Smooth muscle cell (in vitro differentiated cells): Measurements from ENCODE around the gene VMAC. TPM values are rescaled to one million over a fixed set of nuclear protein-coding genes. Genes with fewer than 3 reads are reported as not detected.

Source experiments
- DNase-seq: peaks from one replicate; lab custom pipeline; 2025; ENCODE audit not compliant: unreplicated experiment; lab: John Stamatoyannopoulos, UW
- H2AFZ ChIP-seq: fragments of 200-600 bp; sonication (generic); 2 replicates; pipeline ENCODE4 v1.6.0; 2016; ENCODE audit warnings: antibody characterized with exemption, low read depth, mild to moderate bottlenecking
- H3F3A ChIP-seq: fragments of 200-600 bp; sonication (generic); 2 replicates; pipeline ENCODE4 v1.6.0; 2017; ENCODE audit warnings: antibody characterized with exemption, low read depth
- H3K27ac ChIP-seq: fragments of 200-600 bp; sonication (generic); 2 replicates; pipeline ENCODE4 v1.5.1; 2016; ENCODE audit warnings: low read depth, mild to moderate bottlenecking
- H3K27me3 ChIP-seq: fragments of 200-600 bp; sonication (generic); 2 replicates; pipeline ENCODE4 v1.6.1; 2016; ENCODE audit warnings: low read depth, mild to moderate bottlenecking
- H3K36me3 ChIP-seq: fragments of 200-600 bp; sonication (generic); 2 replicates; pipeline ENCODE4 v1.5.1; 2016; ENCODE audit warnings: low read depth
- H3K4me1 ChIP-seq: fragments of 200-600 bp; sonication (generic); 2 replicates; pipeline ENCODE4 v1.5.1; 2016; ENCODE audit warnings: low read depth
- H3K4me2 ChIP-seq: fragments of 200-600 bp; sonication (generic); 2 replicates; pipeline ENCODE4 v1.6.0; 2016; ENCODE audit warnings: mild to moderate bottlenecking
- H3K4me3 ChIP-seq: fragments of 200-600 bp; sonication (generic); 2 replicates; pipeline ENCODE4 v1.5.1; 2016; ENCODE audit warnings: mild to moderate bottlenecking
- H3K79me2 ChIP-seq: fragments of 200-600 bp; sonication (generic); 2 replicates; pipeline ENCODE4 v1.6.0; 2016; ENCODE audit warnings: low read depth, mild to moderate bottlenecking
- H3K9ac ChIP-seq: fragments of 200-600 bp; sonication (generic); 2 replicates; pipeline ENCODE4 v1.6.0; 2016; ENCODE audit warnings: low read depth
- H3K9me3 ChIP-seq: fragments of 200-600 bp; sonication (generic); replicated peaks from 2 replicates; pipeline ENCODE4 v1.5.1; 2016; ENCODE audit warnings: low read depth
- H4K20me1 ChIP-seq: fragments of 200-600 bp; sonication (generic); 2 replicates; pipeline ENCODE4 v1.6.0; 2016; ENCODE audit warnings: low read depth
- CTCF ChIP-seq: fragments of 200-600 bp; sonication (generic); IDR thresholded peaks from 2 replicates; pipeline ENCODE4 v1.5.1; 2017; ENCODE audit warnings: borderline replicate concordance, mild to moderate bottlenecking, antibody characterized with exemption; ENCODE audit not compliant: insufficient read depth, poor library complexity, severe bottlenecking
- WGBS: methylation state at CpG from one replicate; pipeline ENCODE4 v1.1.7; 2016; ENCODE audit warnings: low lambda C conversion rate; 5-methylcytosine and 5-hydroxymethylcytosine counted together
- polyA plus RNA-seq: library from polyadenylated mRNA; unstranded; fragments of >200 nt; fragmentation: Nextera tagmentation; extraction: Ambion mirVana; gene quantifications from 2 replicates; pipeline ENCODE4 v1.2.1, GENCODE V29; 2016
- total RNA-seq: library from RNA; depleted of rRNA; stranded (reverse); fragments of >200 nt; gene quantifications from 2 replicates; pipeline ENCODE4 v1.2.3, GENCODE V29; 2014

VMAC gene
- total and polyA plus RNA-seq, 2 experiments from 2014 or later: 0.36 to 0.95 TPM

- Histone ChIP-seq H3K4me2 (no peak overlapping the region), H3F3A (no peaks in the 10 kb centered on the region), H3K4me3 (no peak overlapping the region), H3K9ac (no peak overlapping the region), H3K9me3 (no peaks in the 10 kb centered on the region), H3K27me3 (no peaks in the 10 kb centered on the region), H4K20me1 (peaks cover 57% of the 10 kb centered on the region), H2AFZ (no peak overlapping the region), H3K27ac (no peak overlapping the region), H3K36me3 (no peaks in the 10 kb centered on the region), H3K4me1 (no peaks in the 10 kb centered on the region), H3K79me2 (peaks cover 11% of the 10 kb centered on the region)
- no peak for DNase-seq
- WGBS: 91% methylated on average over 26 of the region's 28 CpGs
- TF ChIP-seq CTCF: no peak
Measured at GRCh38 chr19:5894704-5895349, 9.8 kb upstream of the VMAC start.

- no peaks in the 10 kb centered on the region for H3F3A ChIP-seq
- peaks cover 17% of the 10 kb centered on the region for H3K79me2 ChIP-seq
- H3K4me2 ChIP-seq: no peak overlapping the region
- peaks cover 63% of the 10 kb centered on the region for H4K20me1 ChIP-seq
- no peaks in the 10 kb centered on the region for H3K27me3 ChIP-seq
- H2AFZ ChIP-seq: no peak overlapping the region
- H3K9me3 ChIP-seq: no peaks in the 10 kb centered on the region
- no peaks in the 10 kb centered on the region for H3K36me3 ChIP-seq
- no peak overlapping the region for H3K9ac ChIP-seq
- H3K4me3 ChIP-seq: no peak overlapping the region
- WGBS: 91% methylated on average over 15 of the region's 15 CpGs
- no peak for TF ChIP-seq CTCF
- no peak for DNase-seq
- no peaks in the 10 kb centered on the region for H3K4me1 ChIP-seq
- no peak overlapping the region for H3K27ac ChIP-seq
Measured at GRCh38 chr19:5895409-5895808, 9.3 kb upstream of the VMAC start.

- 95% methylated on average over 8 of the region's 8 CpGs for WGBS
- H3K79me2 ChIP-seq: peaks cover 22% of the 10 kb centered on the region
- H3F3A ChIP-seq: no peaks in the 10 kb centered on the region
- no peaks in the 10 kb centered on the region for H3K27me3 ChIP-seq
- no peak overlapping the region for H3K9ac ChIP-seq
- H3K36me3 ChIP-seq: no peaks in the 10 kb centered on the region
- no peak overlapping the region for H3K4me2 ChIP-seq
- no peak overlapping the region for H3K27ac ChIP-seq
- DNase-seq: no peak
- H3K9me3 ChIP-seq: no peaks in the 10 kb centered on the region
- H3K4me1 ChIP-seq: no peaks in the 10 kb centered on the region
- no peak overlapping the region for H2AFZ ChIP-seq
- H4K20me1 ChIP-seq: peaks cover 68% of the 10 kb centered on the region
- TF ChIP-seq CTCF: no peak
- no peak overlapping the region for H3K4me3 ChIP-seq
Measured at GRCh38 chr19:5895890-5896289, 8.8 kb upstream of the VMAC start.
